Liver (tissue), 9 donors: ENCODE results near the gene GRIA1. TPM values are rescaled to one million over a fixed set of nuclear protein-coding genes. Genes with fewer than 3 reads are reported as not detected.

Source experiments
- DNase-seq: peaks from one replicate; pipeline ENCODE4 v3.0.0-alpha.2; 2017; ENCODE audit warnings: low spot score
- H3K27ac ChIP-seq, 2 donors: one replicate each; pipeline ENCODE4 v1.7.0; 2013; ENCODE audit warnings: inconsistent platforms in 2 of 2, low read length in 2 of 2, control low read depth in 1 of 2, low read depth in 1 of 2, mild to moderate bottlenecking in 1 of 2
- H3K27me3 ChIP-seq, 4 donors: one replicate each; pipeline versions ENCODE4 v1.6.1 to v1.7.0; 2013; ENCODE audit warnings: low read length in 3 of 4, inconsistent platforms in 1 of 4, mild to moderate bottlenecking in 1 of 4, moderate library complexity in 1 of 4; ENCODE audit not compliant: control insufficient read depth in 4 of 4, insufficient read depth in 4 of 4
- H3K36me3 ChIP-seq, 4 donors: one replicate each; pipeline versions ENCODE4 v1.6.1 to v1.7.0; 2013; ENCODE audit warnings: low read length in 3 of 4, mild to moderate bottlenecking in 3 of 4, low read depth in 1 of 4, moderate library complexity in 1 of 4; ENCODE audit not compliant: control insufficient read depth in 4 of 4, insufficient read depth in 3 of 4
- H3K4me1 ChIP-seq, 4 donors: one replicate each; pipeline versions ENCODE4 v1.6.1 to v1.7.0; 2013; ENCODE audit warnings: low read length in 3 of 4, mild to moderate bottlenecking in 3 of 4, moderate library complexity in 1 of 4; ENCODE audit not compliant: control insufficient read depth in 4 of 4, insufficient read depth in 4 of 4
- H3K4me3 ChIP-seq, 3 donors: one replicate each; pipeline versions ENCODE4 v1.6.1 to v1.7.0; 2013; ENCODE audit warnings: low read length in 3 of 3, control low read depth in 1 of 3, low read depth in 1 of 3, mild to moderate bottlenecking in 1 of 3
- H3K9ac ChIP-seq, 2 donors: one replicate each; pipeline ENCODE4 v1.7.0; 2013; ENCODE audit warnings: low read length in 2 of 2, mild to moderate bottlenecking in 2 of 2, moderate library complexity in 2 of 2, control low read depth in 1 of 2, low read depth in 1 of 2
- H3K9me3 ChIP-seq, 4 donors: one replicate each; pipeline versions ENCODE4 v1.6.1 to v1.7.0; 2013; ENCODE audit warnings: low read length in 3 of 4; ENCODE audit not compliant: control insufficient read depth in 4 of 4
- ATF3 ChIP-seq: IDR thresholded peaks from 2 replicates; pipeline ENCODE4 v1.6.1; 2016; ENCODE audit warnings: antibody characterized with exemption
- CTCF ChIP-seq: fragments of 150-350 bp; IDR thresholded peaks from 2 replicates; pipeline ENCODE4 v1.5.1; 2017; ENCODE audit warnings: improper control_type of control experiment, low read depth, low read length; ENCODE audit not compliant: missing input control
- EGR1 ChIP-seq, 2 donors: IDR thresholded peaks; 2 replicates each; pipeline ENCODE4 v1.6.1; 2016 to 2018; ENCODE audit warnings: antibody characterized with exemption in 2 of 2, low read depth in 2 of 2
- FOXA1 ChIP-seq: IDR thresholded peaks from 2 replicates; pipeline ENCODE4 v1.6.1; 2016; ENCODE audit warnings: antibody characterized with exemption
- FOXA2 ChIP-seq: IDR thresholded peaks from 2 replicates; pipeline ENCODE4 v1.6.1; 2016; ENCODE audit warnings: antibody characterized with exemption
- GABPA ChIP-seq, 2 donors: IDR thresholded peaks in 1 of 2; conservative IDR thresholded peaks in 1 of 2; 2 replicates each; pipeline ENCODE4 v1.6.1; 2016; ENCODE audit warnings: antibody characterized with exemption in 2 of 2, mild to moderate bottlenecking in 1 of 2, moderate library complexity in 1 of 2
- HNF4A ChIP-seq, 2 donors: conservative IDR thresholded peaks; 2 replicates each; pipeline ENCODE4 v1.6.1; 2016; ENCODE audit warnings: antibody characterized with exemption in 2 of 2, mild to moderate bottlenecking in 2 of 2
- HNF4G ChIP-seq: IDR thresholded peaks from 2 replicates; pipeline ENCODE4 v1.6.1; 2016; ENCODE audit warnings: antibody characterized with exemption
- JUND ChIP-seq, 2 donors: IDR thresholded peaks; 2 replicates each; pipeline ENCODE4 v1.6.1; 2016; ENCODE audit warnings: antibody characterized with exemption in 2 of 2
- MAX ChIP-seq: IDR thresholded peaks from 2 replicates; pipeline ENCODE4 v1.6.1; 2016; ENCODE audit warnings: antibody characterized with exemption
- NR2F2 ChIP-seq: IDR thresholded peaks from 2 replicates; pipeline ENCODE4 v1.6.1; 2016; ENCODE audit warnings: antibody characterized with exemption
- RAD21 ChIP-seq, 2 donors: IDR thresholded peaks; 2 replicates each; pipeline ENCODE4 v1.6.1; 2016; ENCODE audit warnings: antibody characterized with exemption in 2 of 2, mild to moderate bottlenecking in 2 of 2
- REST ChIP-seq: IDR thresholded peaks from 2 replicates; pipeline ENCODE4 v1.6.1; 2016; ENCODE audit warnings: antibody characterized with exemption, mild to moderate bottlenecking
- RXRA ChIP-seq, 2 donors: IDR thresholded peaks; 2 replicates each; pipeline ENCODE4 v1.6.1; 2017 to 2018; ENCODE audit warnings: antibody characterized with exemption in 2 of 2, mild to moderate bottlenecking in 1 of 2
- SP1 ChIP-seq: IDR thresholded peaks from 2 replicates; pipeline ENCODE4 v1.6.1; 2018; ENCODE audit warnings: antibody characterized with exemption, mild to moderate bottlenecking
- TAF1 ChIP-seq: conservative IDR thresholded peaks from 2 replicates; pipeline ENCODE4 v1.6.1; 2016; ENCODE audit warnings: antibody characterized with exemption, mild to moderate bottlenecking
- YY1 ChIP-seq: IDR thresholded peaks from 2 replicates; pipeline ENCODE4 v1.6.1; 2016; ENCODE audit warnings: antibody characterized with exemption, mild to moderate bottlenecking
- ZBTB33 ChIP-seq: IDR thresholded peaks from 2 replicates; pipeline ENCODE4 v1.6.1; 2016; ENCODE audit warnings: antibody characterized with exemption
- WGBS: extraction: QIAGEN DNeasy Blood & Tissue Kit; methylation state at CpG from one replicate; pipeline ENCODE4 v1.1.7; 2013; 5-methylcytosine and 5-hydroxymethylcytosine counted together
- polyA plus RNA-seq, 2 donors: library from polyadenylated mRNA; stranded (reverse) in 1 of 2; unstranded in 1 of 2; fragments of 200-250 nt in 1 of 2; fragments of >200 nt in 1 of 2; fragmentation: Nextera tagmentation in 1 of 2; extraction: Ambion mirVana in 1 of 2; gene quantifications; one replicate each; pipeline versions ENCODE4 v1.2.1 to v1.2.3, GENCODE V29; 2013 to 2015
- total RNA-seq, 2 donors: library from RNA; depleted of rRNA; stranded (reverse); fragments of >200 nt; gene quantifications; one replicate each; pipeline ENCODE4 v1.2.3, GENCODE V29; 2014
- donor health status: healthy.
- donor health status: healthy.
- donor health status: healthy.
- donor health status: healthy.
- donor health status: healthy.

Gene GRIA1
- total and polyA plus RNA-seq, 4 donors: 0.08 TPM; not detected in 3

- peaks cover 0 to 2% (median 0%) of the 10 kb centered on the region in 4 donors for H3K27me3 ChIP-seq
- 69% methylated on average over 1 of the region's 1 CpG for WGBS
- no peak overlapping the region for H3K27ac ChIP-seq
- H3K9ac ChIP-seq: no peak overlapping the region
- no peaks in the 10 kb centered on the region for H3K4me1 ChIP-seq
- no peak overlapping the region for H3K4me3 ChIP-seq
- no peak for DNase-seq
- H3K36me3 ChIP-seq: no peaks in the 10 kb centered on the region
- H3K9me3 ChIP-seq: no peaks in the 10 kb centered on the region
- TF ChIP-seq FOXA2 (no peak), REST (no peak), RAD21 (IDR thresholded peaks at IDR 0.05) (no peak), HNF4A (conservative IDR thresholded peaks at IDR 0.05) (no peak), TAF1 (no peak), MAX (no peak), GABPA (IDR thresholded peaks at IDR 0.05 in 1 of 2, conservative IDR thresholded peaks at IDR 0.05 in 1 of 2) (no peak), CTCF (no peak), EGR1 (IDR thresholded peaks at IDR 0.05; ENCODE audit: low read depth in 2 of 2) (no peak), HNF4G (no peak), YY1 (no peak), NR2F2 (no peak), ZBTB33 (no peak), FOXA1 (no peak), SP1 (no peak), RXRA (IDR thresholded peaks at IDR 0.05) (no peak), JUND (IDR thresholded peaks at IDR 0.05) (no peak), ATF3 (no peak)
Observed at GRCh38 chr5:153565822-153566221, 75.4 kb downstream of the GRIA1 start.
